Measurements from ENCODE around the gene UNKL.

DNA sequence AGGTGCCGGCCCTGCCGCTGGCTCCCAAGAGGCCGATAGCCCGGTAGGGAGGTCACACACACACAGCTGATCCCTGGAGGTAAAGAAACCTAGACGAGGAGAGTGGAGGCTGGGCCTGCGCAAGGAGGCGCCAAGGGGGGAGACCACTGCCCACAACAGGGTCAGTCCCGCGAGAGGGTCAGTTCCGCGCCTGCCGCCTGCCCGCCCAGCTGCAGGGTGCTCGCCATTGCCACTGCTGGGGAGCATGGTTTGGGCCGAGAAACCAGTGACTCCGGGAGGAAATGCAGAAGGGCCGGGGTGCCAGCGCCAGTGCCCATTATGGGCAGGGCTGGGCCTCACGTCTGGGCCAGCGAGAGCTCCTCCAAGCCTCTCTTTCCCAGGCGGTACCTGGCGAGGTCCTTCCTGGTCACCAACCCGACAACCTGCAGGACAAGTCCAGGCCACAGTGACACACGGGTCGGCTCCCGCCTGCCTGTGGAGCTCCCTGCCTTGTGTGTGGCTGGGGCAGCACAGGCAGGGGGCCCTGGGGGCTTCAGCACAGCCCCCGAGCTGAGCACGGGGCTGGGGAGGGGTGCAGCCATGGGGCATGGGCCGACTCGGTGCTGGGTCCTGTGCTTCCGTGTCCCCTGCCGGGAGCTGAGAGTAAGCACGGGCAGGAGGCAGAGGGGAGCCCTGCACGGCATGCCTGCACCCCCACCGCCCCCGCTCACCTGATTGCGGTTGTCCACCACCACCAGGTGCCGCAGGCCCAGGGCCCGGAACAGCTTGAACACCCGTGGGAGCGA lies 32.0 kb upstream of the UNKL start:
- TF ChIP-seq, protein P1, sequence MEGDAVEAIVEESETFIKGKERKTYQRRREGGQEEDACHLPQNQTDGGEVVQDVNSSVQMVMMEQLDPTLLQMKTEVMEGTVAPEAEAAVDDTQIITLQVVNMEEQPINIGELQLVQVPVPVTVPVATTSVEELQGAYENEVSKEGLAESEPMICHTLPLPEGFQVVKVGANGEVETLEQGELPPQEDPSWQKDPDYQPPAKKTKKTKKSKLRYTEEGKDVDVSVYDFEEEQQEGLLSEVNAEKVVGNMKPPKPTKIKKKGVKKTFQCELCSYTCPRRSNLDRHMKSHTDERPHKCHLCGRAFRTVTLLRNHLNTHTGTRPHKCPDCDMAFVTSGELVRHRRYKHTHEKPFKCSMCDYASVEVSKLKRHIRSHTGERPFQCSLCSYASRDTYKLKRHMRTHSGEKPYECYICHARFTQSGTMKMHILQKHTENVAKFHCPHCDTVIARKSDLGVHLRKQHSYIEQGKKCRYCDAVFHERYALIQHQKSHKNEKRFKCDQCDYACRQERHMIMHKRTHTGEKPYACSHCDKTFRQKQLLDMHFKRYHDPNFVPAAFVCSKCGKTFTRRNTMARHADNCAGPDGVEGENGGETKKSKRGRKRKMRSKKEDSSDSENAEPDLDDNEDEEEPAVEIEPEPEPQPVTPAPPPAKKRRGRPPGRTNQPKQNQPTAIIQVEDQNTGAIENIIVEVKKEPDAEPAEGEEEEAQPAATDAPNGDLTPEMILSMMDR (IDR thresholded peaks at IDR 0.05), result no peak
- no peak for TF ChIP-seq POLR2A (IDR thresholded peaks at IDR 0.05)
